Ishikawa (cell line): ENCODE data around the gene SF3B6.

Experiments used
- CEBPB ChIP-seq: IDR thresholded peaks from 2 replicates; pipeline ENCODE4 v1.6.1; 2012
- CREB1 ChIP-seq: IDR thresholded peaks from 2 replicates; pipeline ENCODE4 v1.6.1; 2012; ENCODE audit warnings: low read depth
- EGR1 ChIP-seq: IDR thresholded peaks from 2 replicates; pipeline ENCODE4 v1.6.1; 2012
- EP300 ChIP-seq: IDR thresholded peaks from 2 replicates; pipeline ENCODE4 v1.6.1; 2012; ENCODE audit warnings: borderline replicate concordance
- FOXM1 ChIP-seq: IDR thresholded peaks from 2 replicates; pipeline ENCODE4 v1.6.1; 2012; ENCODE audit warnings: low read depth, borderline replicate concordance
- MAX ChIP-seq: IDR thresholded peaks from 2 replicates; pipeline ENCODE4 v1.6.1; 2012
- NFIC ChIP-seq: IDR thresholded peaks from 2 replicates; pipeline ENCODE4 v1.6.1; 2012
- RAD21 ChIP-seq: IDR thresholded peaks from 2 replicates; pipeline ENCODE4 v1.6.1; 2012; ENCODE audit warnings: low read depth
- TAF1 ChIP-seq: IDR thresholded peaks from 2 replicates; pipeline ENCODE4 v1.6.1; 2012; ENCODE audit warnings: low read depth, mild to moderate bottlenecking
- TCF12 ChIP-seq: IDR thresholded peaks from 2 replicates; pipeline ENCODE4 v1.6.1; 2012; ENCODE audit warnings: low read depth
- TEAD4 ChIP-seq: IDR thresholded peaks from 2 replicates; pipeline ENCODE4 v1.6.1; 2012
- YY1 ChIP-seq: IDR thresholded peaks from 2 replicates; pipeline ENCODE4 v1.6.1; 2012; ENCODE audit warnings: low read depth
- ZBTB7A ChIP-seq: IDR thresholded peaks from 2 replicates; pipeline ENCODE4 v1.6.1; 2012; ENCODE audit warnings: low read depth
- TF ChIP-seq, protein P1 (sequence below): IDR thresholded peaks from 2 replicates; pipeline ENCODE4 v1.6.1; 2012
- TF ChIP-seq, protein P2 (sequence below): IDR thresholded peaks from 2 replicates; pipeline ENCODE4 v1.6.1; 2012; ENCODE audit warnings: low read depth, mild to moderate bottlenecking

SF3B6 gene, protein sequence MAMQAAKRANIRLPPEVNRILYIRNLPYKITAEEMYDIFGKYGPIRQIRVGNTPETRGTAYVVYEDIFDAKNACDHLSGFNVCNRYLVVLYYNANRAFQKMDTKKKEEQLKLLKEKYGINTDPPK

GRCh38 chr2:24075915-24076848 is at the start of gene SF3B6:
SF3B6 (minus strand) TSS chr2:24076326; CDS start chr2:24076229, 97 bp downstream.
- TF ChIP-seq EP300 (peak; percentile 50; the same call in 1 of the 2 replicates), EGR1 (no peak), ZBTB7A (peak; percentile 24), RAD21 (no peak; the same call in 1 of the 2 replicates), MAX (peak; percentile 79), NFIC (peak; percentile 46), CREB1 (peak; percentile 93), FOXM1 (0 out of 2 replicates have a peak, but pooled peaks have one; percentile 17), CEBPB (0 out of 2 replicates have a peak, but pooled peaks have one; percentile 28), TAF1 (peak; percentile 85), YY1 (peak; percentile 73), TCF12 (peak; percentile 88), TEAD4 (0 out of 2 replicates have a peak, but pooled peaks have one; percentile 48)
- TF ChIP-seq, protein P1, sequence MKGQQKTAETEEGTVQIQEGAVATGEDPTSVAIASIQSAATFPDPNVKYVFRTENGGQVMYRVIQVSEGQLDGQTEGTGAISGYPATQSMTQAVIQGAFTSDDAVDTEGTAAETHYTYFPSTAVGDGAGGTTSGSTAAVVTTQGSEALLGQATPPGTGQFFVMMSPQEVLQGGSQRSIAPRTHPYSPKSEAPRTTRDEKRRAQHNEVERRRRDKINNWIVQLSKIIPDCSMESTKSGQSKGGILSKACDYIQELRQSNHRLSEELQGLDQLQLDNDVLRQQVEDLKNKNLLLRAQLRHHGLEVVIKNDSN = peak; percentile 48
- TF ChIP-seq, protein P2, sequence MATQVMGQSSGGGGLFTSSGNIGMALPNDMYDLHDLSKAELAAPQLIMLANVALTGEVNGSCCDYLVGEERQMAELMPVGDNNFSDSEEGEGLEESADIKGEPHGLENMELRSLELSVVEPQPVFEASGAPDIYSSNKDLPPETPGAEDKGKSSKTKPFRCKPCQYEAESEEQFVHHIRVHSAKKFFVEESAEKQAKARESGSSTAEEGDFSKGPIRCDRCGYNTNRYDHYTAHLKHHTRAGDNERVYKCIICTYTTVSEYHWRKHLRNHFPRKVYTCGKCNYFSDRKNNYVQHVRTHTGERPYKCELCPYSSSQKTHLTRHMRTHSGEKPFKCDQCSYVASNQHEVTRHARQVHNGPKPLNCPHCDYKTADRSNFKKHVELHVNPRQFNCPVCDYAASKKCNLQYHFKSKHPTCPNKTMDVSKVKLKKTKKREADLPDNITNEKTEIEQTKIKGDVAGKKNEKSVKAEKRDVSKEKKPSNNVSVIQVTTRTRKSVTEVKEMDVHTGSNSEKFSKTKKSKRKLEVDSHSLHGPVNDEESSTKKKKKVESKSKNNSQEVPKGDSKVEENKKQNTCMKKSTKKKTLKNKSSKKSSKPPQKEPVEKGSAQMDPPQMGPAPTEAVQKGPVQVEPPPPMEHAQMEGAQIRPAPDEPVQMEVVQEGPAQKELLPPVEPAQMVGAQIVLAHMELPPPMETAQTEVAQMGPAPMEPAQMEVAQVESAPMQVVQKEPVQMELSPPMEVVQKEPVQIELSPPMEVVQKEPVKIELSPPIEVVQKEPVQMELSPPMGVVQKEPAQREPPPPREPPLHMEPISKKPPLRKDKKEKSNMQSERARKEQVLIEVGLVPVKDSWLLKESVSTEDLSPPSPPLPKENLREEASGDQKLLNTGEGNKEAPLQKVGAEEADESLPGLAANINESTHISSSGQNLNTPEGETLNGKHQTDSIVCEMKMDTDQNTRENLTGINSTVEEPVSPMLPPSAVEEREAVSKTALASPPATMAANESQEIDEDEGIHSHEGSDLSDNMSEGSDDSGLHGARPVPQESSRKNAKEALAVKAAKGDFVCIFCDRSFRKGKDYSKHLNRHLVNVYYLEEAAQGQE = no peak

GRCh38 chr2:24123922-24124580 is 47.9 kb upstream of the SF3B6 start:
- TF ChIP-seq, protein P2 = no peak
- TF ChIP-seq ZBTB7A (no peak), YY1 (no peak), TEAD4 (no peak), CEBPB (no peak), RAD21 (no peak), FOXM1 (no peak), EGR1 (no peak), EP300 (no peak), CREB1 (no peak), NFIC (no peak), TAF1 (no peak), TCF12 (no peak), MAX (no peak)
- TF ChIP-seq, protein P1 = no peak

GRCh38 chr2:24123195-24123921 is 47.2 kb upstream of the SF3B6 start, which contains the start of the genes FAM228B and PFN4:
FAM228B (plus strand) TSS chr2:24123469; CDS start chr2:24124362, 893 bp downstream.
PFN4 (minus strand) TSS chr2:24123334; CDS start chr2:24122535, 799 bp downstream.
- no peak for TF ChIP-seq TCF12
- peak; percentile 76 for TF ChIP-seq TAF1
- no peak for TF ChIP-seq EP300
- TF ChIP-seq, protein P2 = no peak
- no peak; the same call in 1 of the 2 replicates for TF ChIP-seq NFIC
- peak; percentile 69 for TF ChIP-seq MAX
- peak; percentile 44; the same call in 1 of the 2 replicates for TF ChIP-seq EGR1
- 0 out of 2 replicates have a peak, but pooled peaks have one; percentile 8 for TF ChIP-seq TEAD4
- peak; percentile 80; the same call in 1 of the 2 replicates for TF ChIP-seq ZBTB7A
